ENCODE measurements around the gene CYREN.

The CYREN gene

GRCh38 chr7:135192914-135193536 is 22.5 kb upstream of the CYREN start:
- no peak for TF ChIP-seq CTCF (IDR thresholded peaks at IDR 0.05; ENCODE audit: insufficient read depth, low read depth, low read length, missing control alignments)
- DNase-seq (ENCODE audit: low read depth): no peak
- H3K4me3 ChIP-seq (ENCODE audit: low read depth, low read length): no peak overlapping the region

- no peak for TF ChIP-seq CTCF (IDR thresholded peaks at IDR 0.05; ENCODE audit: insufficient read depth, low read depth, low read length, missing control alignments)
- no peak for DNase-seq (ENCODE audit: low read depth)
- no peak overlapping the region for H3K4me3 ChIP-seq (ENCODE audit: low read depth, low read length)
Measured at GRCh38 chr7:135190703-135191102, 20.2 kb upstream of the CYREN start.

GRCh38 chr7:135189961-135190360 is 19.5 kb upstream of the CYREN start:
- no peak for TF ChIP-seq CTCF (IDR thresholded peaks at IDR 0.05; ENCODE audit: insufficient read depth, low read depth, low read length, missing control alignments)
- DNase-seq (ENCODE audit: low read depth): no peak
- no peak overlapping the region for H3K4me3 ChIP-seq (ENCODE audit: low read depth, low read length)

- no peak for TF ChIP-seq CTCF (IDR thresholded peaks at IDR 0.05; ENCODE audit: insufficient read depth, low read depth, low read length, missing control alignments)
- no peak for DNase-seq (ENCODE audit: low read depth)
Measured at GRCh38 chr7:135189221-135189662, 18.7 kb upstream of the CYREN start.

GRCh38 chr7:135188298-135188984 is 17.9 kb upstream of the CYREN start:
- peak; percentile 75 for DNase-seq (ENCODE audit: low read depth)
- no peak for TF ChIP-seq CTCF (IDR thresholded peaks at IDR 0.05; ENCODE audit: insufficient read depth, low read depth, low read length, missing control alignments)
- H3K4me3 ChIP-seq (ENCODE audit: low read depth, low read length): peak overlapping the region; percentile 59

More at GRCh38 chr7:135189221-135189662, 18.7 kb upstream of the CYREN start:
- H3K4me3 ChIP-seq (ENCODE audit: low read depth, low read length): no peak overlapping the region

- DNase-seq (ENCODE audit: low read depth): peak; percentile 86
- no peak for TF ChIP-seq CTCF (IDR thresholded peaks at IDR 0.05; ENCODE audit: insufficient read depth, low read depth, low read length, missing control alignments)
- H3K4me3 ChIP-seq (ENCODE audit: low read depth, low read length): peak overlapping the region; percentile 59
Measured at GRCh38 chr7:135186841-135187253, 16.3 kb upstream of the CYREN start.

GRCh38 chr7:135186261-135186540 is 15.7 kb upstream of the CYREN start:
- no peak for DNase-seq (ENCODE audit: low read depth)
- H3K4me3 ChIP-seq (ENCODE audit: low read depth, low read length): peak overlapping the region; percentile 59
- no peak for TF ChIP-seq CTCF (IDR thresholded peaks at IDR 0.05; ENCODE audit: insufficient read depth, low read depth, low read length, missing control alignments)
